AG10803 (cell line): ENCODE measurements around the gene BPI.

Experiments
- DNase-seq: peaks from one replicate; pipeline ENCODE4 v3.0.0; 2010; ENCODE audit warnings: low read depth
- H3K4me3 ChIP-seq: 2 replicates; pipeline ENCODE4 v1.5.1; 2011; ENCODE audit warnings: mild to moderate bottlenecking, low read length, control low read depth
- CTCF ChIP-seq: conservative IDR thresholded peaks from 2 replicates; pipeline ENCODE4 v1.5.1; 2011; ENCODE audit warnings: mild to moderate bottlenecking, low read length, control low read depth, inconsistent platforms

The BPI gene

GRCh38 chr20:38296433-38296832 is 7.5 kb upstream of the BPI start:
- DNase-seq = no peak
- no peak for TF ChIP-seq CTCF
- H3K4me3 ChIP-seq = no peak overlapping the region

- no peak overlapping the region for H3K4me3 ChIP-seq
- DNase-seq = no peak
- no peak for TF ChIP-seq CTCF
These were observed 5.9 kb upstream of the BPI start for GRCh38 chr20:38297916-38298674.

GRCh38 chr20:38298768-38299288 is 5.1 kb upstream of the BPI start:
- DNase-seq = peak; percentile 69
- TF ChIP-seq CTCF = no peak
- H3K4me3 ChIP-seq = no peak overlapping the region

- no peak for TF ChIP-seq CTCF
- no peak for DNase-seq
- H3K4me3 ChIP-seq = no peak overlapping the region
These were observed 4.0 kb upstream of the BPI start for GRCh38 chr20:38299963-38300362.

GRCh38 chr20:38300438-38300837 is 3.5 kb upstream of the BPI start:
- no peak for TF ChIP-seq CTCF
- DNase-seq = no peak
- H3K4me3 ChIP-seq = no peak overlapping the region

- no peak for TF ChIP-seq CTCF
- DNase-seq = no peak
- H3K4me3 ChIP-seq = no peak overlapping the region
These were observed 2.6 kb upstream of the BPI start for GRCh38 chr20:38301309-38301708.

- no peak for TF ChIP-seq CTCF
- DNase-seq = no peak
These were observed 1.2 kb upstream of the BPI start for GRCh38 chr20:38302786-38303185.

More at GRCh38 chr20:38302786-38303185, 1.2 kb upstream of the BPI start:
- no peak overlapping the region for H3K4me3 ChIP-seq
